ENCODE data around the gene SLC43A1.
"Not testable (repeated sequence)": the region's sequence is repeated elsewhere in the genome, so short reads cannot be mapped to it uniquely, and the experiment has no call there.

Gene SLC43A1

GRCh38 chr11:57461841-57462489, 53.5 kb downstream of the SLC43A1 start:
- peaks cover 77% of the 10 kb centered on the region for H3K27me3 Mint-ChIP-seq
- H3K4me3 Mint-ChIP-seq: peak overlapping the region; percentile 14
- no peak overlapping the region for H3K27ac Mint-ChIP-seq
- DNase-seq: no peak
- no peaks in the 10 kb centered on the region for H3K36me3 Mint-ChIP-seq
- CTCF ChIA-PET: interaction anchor here (1.0 to 6.2 kb wide), 2 partner anchors 65 to 114 kb away, joined by 3 to 108 read pairs; no protein-coding TSS in a partner anchor
- H3K4me1 Mint-ChIP-seq: peaks cover 38% of the 10 kb centered on the region
- H3K9me3 Mint-ChIP-seq: no peaks in the 10 kb centered on the region

GRCh38 chr11:57460758-57461749, 54.4 kb downstream of the SLC43A1 start:
- H3K4me1 Mint-ChIP-seq: peaks cover 38% of the 10 kb centered on the region
- no peaks in the 10 kb centered on the region for H3K9me3 Mint-ChIP-seq
- CTCF ChIA-PET: interaction anchor here (0.6 to 6.7 kb wide), 9 partner anchors 17 to 243 kb away, joined by 3 to 108 read pairs (median 7); no protein-coding TSS in a partner anchor
- H3K36me3 Mint-ChIP-seq: no peaks in the 10 kb centered on the region
- H3K27me3 Mint-ChIP-seq: peaks cover 82% of the 10 kb centered on the region
- DNase-seq: peak; percentile 48
- H3K4me3 Mint-ChIP-seq: peak overlapping the region; percentile 31
- no peak overlapping the region for H3K27ac Mint-ChIP-seq

GRCh38 chr11:57460022-57460757, 55.3 kb downstream of the SLC43A1 start, which contains the start of gene RTN4RL2:
RTN4RL2 (plus strand) TSS chr11:57460528; CDS start chr11:57460866, 338 bp downstream.
- DNase-seq: peak; percentile 65
- CTCF ChIA-PET: interaction anchor here (0.6 to 6.7 kb wide), 18 partner anchors 9 to 244 kb away, joined by 3 to 108 read pairs (median 4); no protein-coding TSS in a partner anchor
- Mint-ChIP-seq H3K36me3 (no peaks in the 10 kb centered on the region), H3K9me3 (no peaks in the 10 kb centered on the region), H3K4me3 (peak within 1 kb of the TSS; percentile 78), H3K27me3 (peaks cover 86% of the 10 kb centered on the region), H3K27ac (no peak within 1 kb of the TSS), H3K4me1 (peaks cover 38% of the 10 kb centered on the region)

GRCh38 chr11:57459164-57460021, 56.1 kb downstream of the SLC43A1 start:
- Mint-ChIP-seq H3K4me1 (peaks cover 38% of the 10 kb centered on the region), H3K27ac (no peak overlapping the region), H3K9me3 (no peaks in the 10 kb centered on the region), H3K27me3 (peaks cover 89% of the 10 kb centered on the region), H3K4me3 (peak overlapping the region; percentile 78), H3K36me3 (no peaks in the 10 kb centered on the region)
- CTCF ChIA-PET: interaction anchor here (0.7 to 6.7 kb wide), 34 partner anchors 8 to 342 kb away, joined by 3 to 108 read pairs (median 6); partner anchors contain the start of genes BTBD18 and SLC43A1
- peak; percentile 39 for DNase-seq

GRCh38 chr11:57458410-57459163, 56.9 kb downstream of the SLC43A1 start:
- DNase-seq: peak; percentile 60
- Mint-ChIP-seq H3K9me3 (no peaks in the 10 kb centered on the region), H3K4me1 (peaks cover 38% of the 10 kb centered on the region), H3K36me3 (no peaks in the 10 kb centered on the region), H3K4me3 (peak overlapping the region; percentile 66), H3K27me3 (peaks cover 90% of the 10 kb centered on the region), H3K27ac (no peak overlapping the region)
- CTCF ChIA-PET: interaction anchor here (0.6 to 6.7 kb wide), 32 partner anchors 10 to 342 kb away, joined by 3 to 108 read pairs (median 8); partner anchors contain the start of genes BTBD18 and SLC43A1

GRCh38 chr11:57458060-57458409, 57.5 kb downstream of the SLC43A1 start:
- peaks cover 38% of the 10 kb centered on the region for H3K4me1 Mint-ChIP-seq
- CTCF ChIA-PET: interaction anchor here (0.6 to 6.7 kb wide), 37 partner anchors 10 to 343 kb away, joined by 3 to 108 read pairs (median 6); partner anchors contain the start of gene SLC43A1
- H3K27ac Mint-ChIP-seq: no peak overlapping the region
- no peaks in the 10 kb centered on the region for H3K36me3 Mint-ChIP-seq
- no peak for DNase-seq
- H3K9me3 Mint-ChIP-seq: no peaks in the 10 kb centered on the region
- H3K4me3 Mint-ChIP-seq: peak overlapping the region; percentile 18
- peaks cover 88% of the 10 kb centered on the region for H3K27me3 Mint-ChIP-seq

- no peaks in the 10 kb centered on the region for H3K9me3 Mint-ChIP-seq
- H3K27ac Mint-ChIP-seq: no peak overlapping the region
These were observed 57.9 kb downstream of the SLC43A1 start for GRCh38 chr11:57457643-57458023.

GRCh38 chr11:57456960-57457642, 58.4 kb downstream of the SLC43A1 start:
- H3K27me3 Mint-ChIP-seq: peaks cover 78% of the 10 kb centered on the region
- H3K4me1 Mint-ChIP-seq: peaks cover 32% of the 10 kb centered on the region
- CTCF ChIA-PET: interaction anchor here (0.8 to 6.7 kb wide), 34 partner anchors 11 to 344 kb away, joined by 3 to 108 read pairs (median 7); partner anchors contain the start of genes SLC43A1 and SLC43A3
- no peak overlapping the region for H3K4me3 Mint-ChIP-seq
- no peak overlapping the region for H3K27ac Mint-ChIP-seq
- DNase-seq: peak; percentile 82
- no peaks in the 10 kb centered on the region for H3K36me3 Mint-ChIP-seq
- H3K9me3 Mint-ChIP-seq: no peaks in the 10 kb centered on the region

More at GRCh38 chr11:57457643-57458023, 57.9 kb downstream of the SLC43A1 start:
- Mint-ChIP-seq H3K27me3 (peaks cover 84% of the 10 kb centered on the region), H3K4me1 (peaks cover 34% of the 10 kb centered on the region), H3K4me3 (no peak overlapping the region), H3K36me3 (no peaks in the 10 kb centered on the region)
- no peak for DNase-seq
- CTCF ChIA-PET: interaction anchor here (0.6 to 6.7 kb wide), 37 partner anchors 11 to 343 kb away, joined by 3 to 108 read pairs (median 6); partner anchors contain the start of gene SLC43A1

- Mint-ChIP-seq H3K4me1 (peaks cover 12% of the 10 kb centered on the region), H3K9me3 (no peaks in the 10 kb centered on the region), H3K4me3 (no peak overlapping the region)
These were observed 61.8 kb downstream of the SLC43A1 start for GRCh38 chr11:57453543-57454177.

GRCh38 chr11:57446055-57446454, 69.4 kb downstream of the SLC43A1 start:
- Mint-ChIP-seq H3K27me3 (peaks cover 44% of the 10 kb centered on the region), H3K4me3 (no peak overlapping the region), H3K4me1 (no peaks in the 10 kb centered on the region), H3K36me3 (no peaks in the 10 kb centered on the region), H3K9me3 (no peaks in the 10 kb centered on the region), H3K27ac (no peak overlapping the region)
- CTCF ChIA-PET: interaction anchor here (3.2 kb wide), 1 partner anchor 11 kb away, joined by 14 read pairs; no protein-coding TSS in a partner anchor
- no peak for DNase-seq

More at GRCh38 chr11:57453543-57454177, 61.8 kb downstream of the SLC43A1 start:
- CTCF ChIA-PET: interaction anchor here (0.6 to 1.2 kb wide), 3 partner anchors 19 to 764 kb away, joined by 3 read pairs; no protein-coding TSS in a partner anchor
- H3K36me3 Mint-ChIP-seq: no peaks in the 10 kb centered on the region
- peaks cover 57% of the 10 kb centered on the region for H3K27me3 Mint-ChIP-seq
- DNase-seq: no peak
- no peak overlapping the region for H3K27ac Mint-ChIP-seq

- not testable (repeated sequence) for DNase-seq, H3K9me3 Mint-ChIP-seq, H3K4me3 Mint-ChIP-seq, H3K4me1 Mint-ChIP-seq, H3K36me3 Mint-ChIP-seq, H3K27ac Mint-ChIP-seq
- peaks cover 44% of the 10 kb centered on the region for H3K27me3 Mint-ChIP-seq
- CTCF ChIA-PET: interaction anchor here (3.2 kb wide), 1 partner anchor 12 kb away, joined by 14 read pairs; no protein-coding TSS in a partner anchor
These were observed 70.4 kb downstream of the SLC43A1 start for GRCh38 chr11:57445122-57445394.

All from activated naive CD4-positive, alpha-beta T cell treated with anti-CD3 and anti-CD28 coated beads, Interleukin-2, amount 10 ng/mL, durations not matched to agents 7 days and 5 days (primary cell).